Erythroblast (primary cell): ENCODE results near the gene AMZ1.

Experiments
- GATA1 ChIP-seq: IDR thresholded peaks from 2 replicates; pipeline ENCODE4 v1.6.1; 2011; ENCODE audit warnings: low read depth, mild to moderate bottlenecking, control low read depth, low read length, moderate library complexity
- POLR2A ChIP-seq: IDR thresholded peaks from 2 replicates; pipeline ENCODE4 v1.6.1; 2011; ENCODE audit warnings: mild to moderate bottlenecking, low read length

GRCh38 chr7:2716488-2716887, 28.5 kb downstream of the AMZ1 start:
- TF ChIP-seq POLR2A: no peak
- TF ChIP-seq GATA1: no peak
